MM.1S (cell line): ENCODE measurements around the gene NELL1.

Experiments
- CTCF ChIP-seq: fragments of 300-600 bp; sonication (generic); IDR thresholded peaks from 2 replicates; pipeline ENCODE4 v1.5.1; 2016; ENCODE audit warnings: antibody characterized with exemption, low read length, mixed read lengths
- EZH2phosphoT487 ChIP-seq: fragments of 300-600 bp; sonication (generic); IDR thresholded peaks from 2 replicates; pipeline ENCODE4 v1.6.1; 2018; ENCODE audit warnings: antibody characterized with exemption, low read length

- TF ChIP-seq CTCF (no peak), EZH2phosphoT487 (no peak)
Observed at GRCh38 chr11:21398195-21398594, 728.8 kb downstream of the NELL1 start.
